Cardiac muscle cell (in vitro differentiated cells and primary cell): ENCODE results near the gene HAO2. TPM values are rescaled to one million over a fixed set of nuclear protein-coding genes. Genes with fewer than 3 reads are reported as not detected.

Source experiments
- DNase-seq, 2 donors: peaks; one replicate each; pipeline versions ENCODE4 v3.0.0 to v3.0.0-alpha.2; 2010 to 2017; ENCODE audit warnings: low read depth in 1 of 2, low spot score in 1 of 2
- H3K27ac ChIP-seq: fragments of 200-600 bp; sonication (generic); 2 replicates; pipeline ENCODE4 v1.5.1; 2016
- H3K27me3 ChIP-seq: fragments of 200-600 bp; sonication (generic); 2 replicates; pipeline ENCODE4 v1.6.0; 2016; ENCODE audit warnings: control low read depth
- H3K36me3 ChIP-seq: fragments of 200-600 bp; sonication (generic); 2 replicates; pipeline ENCODE4 v1.5.1; 2016; ENCODE audit warnings: control low read depth
- H3K4me1 ChIP-seq: fragments of 200-600 bp; sonication (generic); 2 replicates; pipeline ENCODE4 v1.8.1; 2017; ENCODE audit warnings: low read depth, mild to moderate bottlenecking, mixed run types
- H3K4me3 ChIP-seq: fragments of 200-600 bp; sonication (generic); 2 replicates; pipeline ENCODE4 v1.5.1; 2016; ENCODE audit warnings: mild to moderate bottlenecking
- H3K9me3 ChIP-seq: fragments of 200-600 bp; sonication (generic); 2 replicates; pipeline ENCODE4 v1.5.1; 2017; ENCODE audit warnings: low read depth, mild to moderate bottlenecking, control low read depth
- polyA plus RNA-seq: library from polyadenylated mRNA; unstranded; fragments of >200 nt; fragmentation: Nextera tagmentation; extraction: Ambion mirVana; gene quantifications from 2 replicates; pipeline ENCODE4 v1.2.1, GENCODE V29; 2016
- total RNA-seq: library from RNA; depleted of rRNA; stranded (reverse); fragments of >200 nt; gene quantifications from 2 replicates; pipeline ENCODE4 v1.2.3, GENCODE V29; 2016
- TF ChIP-seq, protein P1 (sequence below): IDR thresholded peaks from 2 replicates; pipeline ENCODE4 v1.5.1; 2012; ENCODE audit warnings: low read depth, mild to moderate bottlenecking, low read length

Gene HAO2
- total and polyA plus RNA-seq, 2 experiments from 2014 or later, result not detected

DNA sequence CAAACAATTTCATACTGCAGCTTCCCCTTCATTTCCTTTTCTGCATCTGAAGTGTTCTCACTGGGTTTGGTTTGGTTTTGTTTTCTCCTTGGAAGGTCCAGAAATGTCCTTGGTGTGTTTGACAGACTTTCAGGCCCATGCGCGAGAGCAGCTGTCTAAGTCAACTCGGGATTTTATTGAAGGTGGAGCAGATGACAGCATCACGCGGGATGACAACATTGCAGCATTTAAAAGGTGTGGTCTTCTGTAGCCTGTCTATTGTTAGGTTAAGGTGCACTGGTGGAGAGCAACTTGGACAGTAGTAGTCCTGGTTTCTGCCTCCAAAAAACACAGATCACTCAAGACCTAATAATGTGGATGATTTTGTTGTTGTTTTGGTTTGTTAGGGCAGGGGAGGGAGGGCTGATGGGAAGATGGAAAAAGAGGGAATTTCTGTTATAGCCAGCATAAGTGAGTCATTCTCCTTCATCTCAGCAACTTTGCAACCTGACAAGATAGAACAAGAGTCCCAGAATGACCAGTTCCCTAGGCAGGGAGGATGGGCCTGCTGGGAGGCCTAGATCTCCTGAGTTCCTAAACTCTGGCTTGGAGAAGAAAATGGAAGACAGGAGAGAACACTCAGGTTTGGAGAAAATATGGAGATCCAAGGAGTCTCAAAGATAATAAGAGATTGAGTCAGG lies 12.5 kb downstream of the HAO2 start:
- Histone ChIP-seq H3K27ac (no peak overlapping the region), H3K4me1 (no peaks in the 10 kb centered on the region), H3K36me3 (no peaks in the 10 kb centered on the region), H3K27me3 (no peaks in the 10 kb centered on the region), H3K9me3 (no peaks in the 10 kb centered on the region), H3K4me3 (no peak overlapping the region)
- DNase-seq, result no peak
- TF ChIP-seq, protein P1, sequence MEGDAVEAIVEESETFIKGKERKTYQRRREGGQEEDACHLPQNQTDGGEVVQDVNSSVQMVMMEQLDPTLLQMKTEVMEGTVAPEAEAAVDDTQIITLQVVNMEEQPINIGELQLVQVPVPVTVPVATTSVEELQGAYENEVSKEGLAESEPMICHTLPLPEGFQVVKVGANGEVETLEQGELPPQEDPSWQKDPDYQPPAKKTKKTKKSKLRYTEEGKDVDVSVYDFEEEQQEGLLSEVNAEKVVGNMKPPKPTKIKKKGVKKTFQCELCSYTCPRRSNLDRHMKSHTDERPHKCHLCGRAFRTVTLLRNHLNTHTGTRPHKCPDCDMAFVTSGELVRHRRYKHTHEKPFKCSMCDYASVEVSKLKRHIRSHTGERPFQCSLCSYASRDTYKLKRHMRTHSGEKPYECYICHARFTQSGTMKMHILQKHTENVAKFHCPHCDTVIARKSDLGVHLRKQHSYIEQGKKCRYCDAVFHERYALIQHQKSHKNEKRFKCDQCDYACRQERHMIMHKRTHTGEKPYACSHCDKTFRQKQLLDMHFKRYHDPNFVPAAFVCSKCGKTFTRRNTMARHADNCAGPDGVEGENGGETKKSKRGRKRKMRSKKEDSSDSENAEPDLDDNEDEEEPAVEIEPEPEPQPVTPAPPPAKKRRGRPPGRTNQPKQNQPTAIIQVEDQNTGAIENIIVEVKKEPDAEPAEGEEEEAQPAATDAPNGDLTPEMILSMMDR, result no peak

DNA sequence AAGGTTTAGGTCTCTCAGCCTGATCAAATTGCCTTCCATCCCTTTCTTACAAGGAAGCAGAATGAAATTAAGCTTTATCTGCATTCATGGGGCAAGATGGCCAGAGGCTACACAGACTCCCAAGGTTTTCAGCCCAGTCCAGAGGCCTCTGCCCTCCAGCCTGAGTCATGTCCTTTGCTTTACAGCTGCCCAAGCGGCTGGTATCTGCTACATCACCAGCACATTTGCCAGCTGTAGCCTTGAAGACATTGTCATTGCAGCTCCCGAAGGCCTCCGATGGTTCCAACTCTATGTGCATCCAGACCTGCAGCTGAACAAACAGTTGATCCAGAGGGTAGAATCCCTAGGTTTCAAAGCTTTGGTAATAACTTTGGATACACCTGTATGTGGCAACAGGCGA lies 16.0 kb downstream of the HAO2 start:
- TF ChIP-seq, protein P1, result no peak
- no peaks in the 10 kb centered on the region for H3K9me3 ChIP-seq
- no peak overlapping the region for H3K4me3 ChIP-seq
- no peaks in the 10 kb centered on the region for H3K27me3 ChIP-seq
- no peaks in the 10 kb centered on the region for H3K36me3 ChIP-seq
- no peak for DNase-seq
- no peaks in the 10 kb centered on the region for H3K4me1 ChIP-seq
- H3K27ac ChIP-seq, result no peak overlapping the region

DNA sequence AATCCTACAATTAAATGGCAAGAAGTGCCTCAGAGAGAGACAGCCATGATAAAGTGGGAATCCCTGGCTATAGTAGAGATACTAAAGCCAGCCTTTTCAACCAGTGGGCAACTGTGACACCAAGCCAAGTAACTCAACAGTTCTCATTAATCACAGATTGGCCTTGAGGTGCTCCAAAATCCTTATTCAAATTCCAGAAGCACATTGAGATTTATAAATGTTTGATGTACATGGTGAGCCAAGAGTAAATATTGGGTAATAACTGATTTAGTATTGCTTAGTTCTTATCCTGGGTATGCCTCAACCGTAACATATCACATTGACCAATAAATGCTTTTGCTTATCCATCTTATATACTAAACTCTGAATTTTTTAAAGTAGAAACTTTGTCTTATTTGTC lies 17.1 kb downstream of the HAO2 start:
- TF ChIP-seq, protein P1, result no peak
- Histone ChIP-seq H3K4me1 (no peaks in the 10 kb centered on the region), H3K4me3 (no peak overlapping the region), H3K27ac (no peak overlapping the region), H3K36me3 (no peaks in the 10 kb centered on the region), H3K27me3 (no peaks in the 10 kb centered on the region), H3K9me3 (no peaks in the 10 kb centered on the region)
- no peak for DNase-seq

DNA sequence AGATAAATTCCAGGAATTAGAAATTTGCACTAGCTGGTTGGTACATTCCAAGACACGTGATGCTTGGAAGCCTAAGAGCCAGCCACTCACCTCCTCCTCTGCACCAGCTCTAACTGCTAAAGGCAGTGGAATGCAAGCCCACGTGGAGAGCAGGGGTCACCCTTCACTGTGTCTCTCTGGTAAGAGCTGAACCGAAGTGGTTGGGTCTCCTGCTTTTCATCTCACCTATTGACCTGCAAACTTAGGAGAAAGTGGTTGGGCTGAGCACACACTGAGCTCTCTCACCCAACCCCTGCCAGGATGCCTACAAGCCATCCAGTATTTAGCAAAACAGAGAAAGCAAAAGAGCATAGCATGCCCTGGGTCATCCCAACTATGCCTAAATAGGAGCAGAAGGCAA lies 19.3 kb downstream of the HAO2 start:
- DNase-seq, result peak in 1 of 2 donors; percentile 46
- TF ChIP-seq, protein P1, result no peak

DNA sequence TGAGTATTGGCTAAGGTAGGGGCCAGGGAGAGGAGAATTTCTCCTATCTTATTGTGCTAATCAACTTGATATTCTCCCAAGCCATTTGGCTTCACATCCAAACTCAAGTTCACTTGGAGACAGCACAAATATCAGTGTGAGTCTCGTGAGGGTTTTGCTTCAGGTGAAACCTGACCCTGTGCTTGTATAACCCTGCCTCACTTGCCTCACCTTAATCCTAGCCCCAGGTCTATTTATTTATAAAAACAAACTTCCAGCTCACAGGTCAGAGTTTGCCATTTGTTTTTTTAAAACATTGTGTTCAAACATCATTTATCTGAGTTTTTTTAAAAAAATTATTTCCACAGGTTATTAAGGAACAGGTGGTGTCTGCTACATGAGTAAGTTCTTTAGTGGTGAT lies 19.9 kb downstream of the HAO2 start:
- Histone ChIP-seq H3K4me1 (no peaks in the 10 kb centered on the region), H3K27me3 (no peaks in the 10 kb centered on the region), H3K27ac (no peak overlapping the region), H3K4me3 (no peak overlapping the region), H3K36me3 (no peaks in the 10 kb centered on the region), H3K9me3 (no peaks in the 10 kb centered on the region)
- DNase-seq, result no peak
- TF ChIP-seq, protein P1, result no peak

More for the DNA sequence above, 19.3 kb downstream of the HAO2 start:
- Histone ChIP-seq H3K27me3 (no peaks in the 10 kb centered on the region), H3K4me1 (no peaks in the 10 kb centered on the region), H3K9me3 (no peaks in the 10 kb centered on the region), H3K27ac (no peak overlapping the region), H3K36me3 (no peaks in the 10 kb centered on the region), H3K4me3 (no peak overlapping the region)

DNA sequence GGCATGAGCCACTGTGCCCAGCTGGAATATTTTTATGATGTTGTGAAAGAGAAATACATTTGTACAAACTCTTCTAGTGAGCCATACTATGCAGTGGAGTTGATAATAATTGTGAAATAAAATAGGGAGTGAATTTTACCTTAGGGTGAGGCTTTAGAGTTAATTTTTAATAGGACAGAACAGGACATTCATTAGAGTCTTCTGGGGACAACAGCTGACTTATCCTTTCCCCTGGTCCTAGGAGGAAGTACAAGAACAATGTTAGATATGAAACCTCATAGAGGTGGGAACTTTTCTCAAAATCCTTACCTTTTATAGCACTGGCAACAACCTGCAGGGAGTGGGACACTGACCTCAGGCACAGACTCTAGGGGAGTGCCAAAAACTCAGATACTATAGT lies 21.9 kb downstream of the HAO2 start:
- Histone ChIP-seq H3K9me3 (no peaks in the 10 kb centered on the region), H3K27ac (no peak overlapping the region), H3K27me3 (no peaks in the 10 kb centered on the region), H3K36me3 (no peaks in the 10 kb centered on the region), H3K4me3 (no peak overlapping the region), H3K4me1 (no peaks in the 10 kb centered on the region)
- TF ChIP-seq, protein P1, result no peak
- no peak for DNase-seq
